ENCODE data around the gene MICAL3.

The MICAL3 gene

GRCh38 chr22:17773606-17774205 is 250.7 kb downstream of the MICAL3 start:
- H3K27me3 ChIP-seq (ENCODE audit: insufficient read depth, poor library complexity, severe bottlenecking), result no peaks in the 10 kb centered on the region
- H3K4me3 ChIP-seq (replicated peaks; ENCODE audit: insufficient read depth, low read length), result peak overlapping the region; percentile 91
- DNase-seq (ENCODE audit: low read depth in 1 of 2, low spot score in 1 of 2), result peak in 1 of 2 experiments; percentile 45
- TF ChIP-seq CTCF (IDR thresholded peaks at IDR 0.05; ENCODE audit: insufficient read depth, low read length) (no peak), SPI1 (IDR thresholded peaks at IDR 0.05; ENCODE audit: borderline replicate concordance, low read depth) (no peak), GABPA (IDR thresholded peaks at IDR 0.05; ENCODE audit: low read depth) (no peak), REST (IDR thresholded peaks at IDR 0.05; ENCODE audit: insufficient replicate concordance, low read depth) (no peak), POLR2AphosphoS5 (IDR thresholded peaks at IDR 0.05; ENCODE audit: low read depth) (no peak)
- peak overlapping the region; percentile 63 for H3K27ac ChIP-seq (replicated peaks)

GRCh38 chr22:17772958-17773605 is 251.3 kb downstream of the MICAL3 start:
- no peaks in the 10 kb centered on the region for H3K27me3 ChIP-seq (ENCODE audit: insufficient read depth, poor library complexity, severe bottlenecking)
- H3K27ac ChIP-seq (replicated peaks), result peak overlapping the region; percentile 63
- TF ChIP-seq POLR2AphosphoS5 (IDR thresholded peaks at IDR 0.05; ENCODE audit: low read depth), result no peak
- no peak for TF ChIP-seq REST (IDR thresholded peaks at IDR 0.05; ENCODE audit: insufficient replicate concordance, low read depth)
- TF ChIP-seq GABPA (IDR thresholded peaks at IDR 0.05; ENCODE audit: low read depth), result no peak
- TF ChIP-seq CTCF (IDR thresholded peaks at IDR 0.05; ENCODE audit: insufficient read depth, low read length), result no peak
- TF ChIP-seq SPI1 (IDR thresholded peaks at IDR 0.05; ENCODE audit: borderline replicate concordance, low read depth), result no peak
- no peak for DNase-seq (ENCODE audit: low read depth in 1 of 2, low spot score in 1 of 2)
- peak overlapping the region; percentile 91 for H3K4me3 ChIP-seq (replicated peaks; ENCODE audit: insufficient read depth, low read length)

GRCh38 chr22:17772249-17772957 is 252.0 kb downstream of the MICAL3 start:
- H3K27ac ChIP-seq (replicated peaks), result peak overlapping the region; percentile 38
- TF ChIP-seq GABPA (IDR thresholded peaks at IDR 0.05; ENCODE audit: low read depth) (no peak), REST (IDR thresholded peaks at IDR 0.05; ENCODE audit: insufficient replicate concordance, low read depth) (no peak), SPI1 (IDR thresholded peaks at IDR 0.05; ENCODE audit: borderline replicate concordance, low read depth) (no peak), POLR2AphosphoS5 (IDR thresholded peaks at IDR 0.05; ENCODE audit: low read depth) (no peak), CTCF (IDR thresholded peaks at IDR 0.05; ENCODE audit: insufficient read depth, low read length) (no peak)
- no peak for DNase-seq (ENCODE audit: low read depth in 1 of 2, low spot score in 1 of 2)
- H3K27me3 ChIP-seq (ENCODE audit: insufficient read depth, poor library complexity, severe bottlenecking), result no peaks in the 10 kb centered on the region
- peak overlapping the region; percentile 91 for H3K4me3 ChIP-seq (replicated peaks; ENCODE audit: insufficient read depth, low read length)
